GM18907 (cell line): Measurements from ENCODE around the gene PMS2.
"Not testable (repeated sequence)": the region's sequence is repeated elsewhere in the genome, so short reads cannot be mapped to it uniquely, and the experiment has no call there.

Experiments
- ATAC-seq: cut with Tn5 transposase; IDR thresholded peaks from one replicate; pipeline ENCODE4 v1.9.1; 2021; ENCODE audit warnings: mild to moderate bottlenecking, moderate library complexity; ENCODE audit not compliant: unreplicated experiment

The PMS2 gene

GRCh38 chr7:5924180-5924579 lies 84.7 kb downstream of the PMS2 start:
- not testable (repeated sequence) for ATAC-seq
